HCT116 (cell line): ENCODE results near the gene DPM2. TPM values are rescaled to one million over a fixed set of nuclear protein-coding genes. Genes with fewer than 3 reads are reported as not detected.
A peak's percentile ranks its signal among the peaks of the same experiment; 100 is the strongest.

Experiments used
- ATAC-seq: fragments of 200-7000 bp; cut with Tn5 transposase; 2 replicates; pipeline ENCODE4 v1.9.1; 2020; ENCODE audit warnings: mild to moderate bottlenecking, moderate library complexity
- BruUV-seq: library from RNA; stranded (reverse); fragments of 400-500 nt; replicated peaks from 2 replicates; lab custom pipeline; 2021; lab: Mats Ljungman, UMichigan
- CTCF ChIA-PET: fragments of 300-600 bp; sonication (Branson Sonifier 250); formaldehyde crosslinking; loops from one replicate; lab custom pipeline; 2021; ENCODE audit warnings: antibody characterized with exemption; lab: Charles Lee
- POLR2A ChIA-PET: fragments of 300-600, 350-600 bp; sonication (Branson Sonifier 250); formaldehyde crosslinking; loops from one replicate; lab custom pipeline; 2021; ENCODE audit warnings: antibody characterized with exemption; lab: Charles Lee
- RAD21 ChIA-PET, 2 experiments: fragments of 300-600 bp; sonication (Branson Sonifier 250); formaldehyde crosslinking; loops; one replicate each; lab custom pipeline; 2023; ENCODE audit warnings: low total read pairs in 2 of 2; ENCODE audit not compliant: uncharacterized antibody in 2 of 2, unreplicated experiment in 2 of 2, low non-redundant PET in 1 of 2; lab: Charles Lee
- DNase-seq: peaks from one replicate; pipeline ENCODE4 v3.0.0-alpha.2; 2010; ENCODE audit warnings: low read depth, low spot score
- H2AFZ ChIP-seq: fragments of 200-600 bp; shearing (Covaris generic), sonication (generic); 2 replicates; pipeline ENCODE4 v1.6.1; 2017; ENCODE audit warnings: low read depth, mixed run types, mixed read lengths, antibody characterized with exemption, low read length; ENCODE audit not compliant: poor library complexity, severe bottlenecking
- H3K27ac ChIP-seq: 2 replicates; pipeline ENCODE4 v1.5.1; 2012; ENCODE audit warnings: low read depth, low read length
- H3K27me3 ChIP-seq: fragments of 200-600 bp; sonication (generic); 2 replicates; pipeline ENCODE4 v1.6.1; 2016; ENCODE audit warnings: mixed run types, low read length, mixed read lengths; ENCODE audit not compliant: insufficient read depth
- H3K36me3 ChIP-seq, 2 experiments: fragments of 200-500 bp in 1 of 2; fragments of 200-600 bp in 1 of 2; sonication (Bioruptor generic) in 1 of 2; sonication (generic) in 1 of 2; 2 replicates each; pipeline versions ENCODE4 v1.5.1 to v1.6.1; 2014 to 2016; ENCODE audit warnings: low read length in 2 of 2, inconsistent platforms in 1 of 2, mixed read lengths in 1 of 2, mixed run types in 1 of 2; ENCODE audit not compliant: insufficient read depth in 2 of 2, control insufficient read depth in 1 of 2
- H3K4me1 ChIP-seq, 2 experiments: fragments of 200-600 bp in 1 of 2; sonication (generic) in 1 of 2; 2 replicates each; pipeline versions ENCODE4 v1.5.1 to v1.6.1; 2012 to 2017; ENCODE audit warnings: low read length in 2 of 2, inconsistent platforms in 1 of 2, mild to moderate bottlenecking in 1 of 2, mixed read lengths in 1 of 2, mixed run types in 1 of 2, moderate library complexity in 1 of 2; ENCODE audit not compliant: insufficient read depth in 2 of 2, control insufficient read depth in 1 of 2
- H3K4me2 ChIP-seq: fragments of 200-600 bp; sonication (generic); 2 replicates; pipeline ENCODE4 v1.6.1; 2017; ENCODE audit warnings: mixed run types, low read length, mixed read lengths
- H3K4me3 ChIP-seq, 2 experiments: fragments of 200-600 bp in 1 of 2; sonication (generic) in 1 of 2; replicated peaks in 1 of 2; 2 replicates each; pipeline ENCODE4 v1.5.1; 2011 to 2016; ENCODE audit warnings: low read length in 2 of 2, control low read depth in 1 of 2, low read depth in 1 of 2, mild to moderate bottlenecking in 1 of 2, mixed read lengths in 1 of 2, mixed run types in 1 of 2
- H3K79me2 ChIP-seq: fragments of 200-600 bp; sonication (generic); 2 replicates; pipeline ENCODE4 v1.6.1; 2017; ENCODE audit warnings: mild to moderate bottlenecking, mixed run types, low read length, moderate library complexity, mixed read lengths; ENCODE audit not compliant: insufficient read depth
- H3K9ac ChIP-seq: fragments of 200-600 bp; sonication (generic); 2 replicates; pipeline ENCODE4 v1.6.1; 2016; ENCODE audit warnings: low read length, mixed read lengths
- H3K9me2 ChIP-seq: fragments of 200-600 bp; sonication (generic), shearing (Covaris generic); 2 replicates; pipeline ENCODE4 v1.6.1; 2017; ENCODE audit warnings: mixed run types, mild to moderate bottlenecking, moderate library complexity; ENCODE audit not compliant: insufficient read depth
- H3K9me3 ChIP-seq, 2 experiments: fragments of 200-500 bp in 1 of 2; fragments of 200-600 bp in 1 of 2; sonication (Bioruptor generic) in 1 of 2; sonication (generic) in 1 of 2; 2 replicates each; pipeline ENCODE4 v1.6.1; 2014 to 2017; ENCODE audit warnings: low read length in 2 of 2, mixed read lengths in 2 of 2, inconsistent platforms in 1 of 2, low read depth in 1 of 2, mild to moderate bottlenecking in 1 of 2, mixed run types in 1 of 2, moderate library complexity in 1 of 2; ENCODE audit not compliant: control insufficient read depth in 1 of 2, insufficient read depth in 1 of 2
- H4K20me1 ChIP-seq: fragments of 200-600 bp; sonication (generic), shearing (Covaris generic); 2 replicates; pipeline ENCODE4 v1.6.1; 2017; ENCODE audit warnings: mixed run types, mild to moderate bottlenecking, moderate library complexity; ENCODE audit not compliant: insufficient read depth
- ATF3 ChIP-seq: IDR thresholded peaks from 2 replicates; pipeline ENCODE4 v1.6.1; 2012
- CBX3 ChIP-seq: IDR thresholded peaks from 2 replicates; pipeline ENCODE4 v1.6.1; 2012; ENCODE audit warnings: low read depth
- CEBPB ChIP-seq: IDR thresholded peaks from 2 replicates; pipeline ENCODE4 v1.6.1; 2012; ENCODE audit warnings: low read depth
- CTCF ChIP-seq, 3 experiments: fragments of 200-600 bp in 1 of 3; sonication (generic) in 1 of 3; IDR thresholded peaks in 2 of 3; conservative IDR thresholded peaks in 1 of 3; 2 replicates each; pipeline ENCODE4 v1.5.1; 2012 to 2017; ENCODE audit warnings: low read depth in 2 of 3, low read length in 2 of 3, antibody characterized with exemption in 1 of 3, borderline replicate concordance in 1 of 3, control low read depth in 1 of 3, mild to moderate bottlenecking in 1 of 3, mixed read lengths in 1 of 3, mixed run types in 1 of 3, moderate library complexity in 1 of 3; ENCODE audit not compliant: insufficient read depth in 1 of 3
- EGR1 ChIP-seq: IDR thresholded peaks from 2 replicates; pipeline ENCODE4 v1.6.1; 2012; ENCODE audit warnings: low read depth
- EZH2phosphoT487 ChIP-seq: fragments of 200-600 bp; IDR thresholded peaks from 2 replicates; pipeline ENCODE4 v1.6.1; 2018; ENCODE audit warnings: antibody characterized with exemption, borderline replicate concordance
- FOSL1 ChIP-seq: IDR thresholded peaks from 2 replicates; pipeline ENCODE4 v1.6.1; 2012; ENCODE audit warnings: low read depth
- JUND ChIP-seq: IDR thresholded peaks from 2 replicates; pipeline ENCODE4 v1.6.1; 2012
- MAX ChIP-seq: IDR thresholded peaks from 2 replicates; pipeline ENCODE4 v1.6.1; 2012
- POLR2A ChIP-seq: IDR thresholded peaks from 2 replicates; pipeline ENCODE4 v1.7.0; 2011; ENCODE audit warnings: borderline replicate concordance; ENCODE audit not compliant: insufficient read depth, insufficient read length; ENCODE audit errors: extremely low read depth
- REST ChIP-seq: IDR thresholded peaks from 2 replicates; pipeline ENCODE4 v1.6.1; 2012; ENCODE audit warnings: low read depth
- SIN3A ChIP-seq: IDR thresholded peaks from 2 replicates; pipeline ENCODE4 v1.6.1; 2012; ENCODE audit warnings: low read depth
- TCF7L2 ChIP-seq: IDR thresholded peaks from 2 replicates; pipeline ENCODE4 v1.7.0; 2011; ENCODE audit warnings: borderline replicate concordance, inconsistent platforms; ENCODE audit not compliant: insufficient read depth, insufficient read length; ENCODE audit errors: extremely low read depth
- YY1 ChIP-seq: IDR thresholded peaks from 2 replicates; pipeline ENCODE4 v1.6.1; 2011; ENCODE audit warnings: low read length, low read depth, moderate library complexity, mild to moderate bottlenecking; ENCODE audit not compliant: insufficient replicate concordance; ENCODE audit errors: extremely low read depth
- ZBTB33 ChIP-seq: IDR thresholded peaks from 2 replicates; pipeline ENCODE4 v1.6.1; 2011; ENCODE audit warnings: mild to moderate bottlenecking, low read length, moderate library complexity; ENCODE audit not compliant: insufficient replicate concordance; ENCODE audit errors: extremely low read depth
- ZFX ChIP-seq: fragments of 450-650 bp; IDR thresholded peaks from 2 replicates; pipeline ENCODE4 v1.6.1; 2017
- ZNF274 ChIP-seq: fragments of 200-500 bp; sonication (Bioruptor generic); IDR thresholded peaks from 2 replicates; pipeline ENCODE4 v1.6.1; 2014; ENCODE audit warnings: mild to moderate bottlenecking, low read depth, low read length, inconsistent platforms
- intact Hi-C: fragments of 100-400 bp; cut with micrococcal nuclease; formaldehyde crosslinking; loops from 2 replicates; pipeline ENCODE4 v1.10.0; 2022
- total RNA-seq: library from RNA; stranded (reverse); gene quantifications from one replicate; pipeline ENCODE4 v1.2.1, GENCODE V29; 2021; ENCODE audit not compliant: unreplicated experiment

DPM2 gene
- total RNA-seq, 1 experiment from 2014 or later: 54.6 TPM

- RAD21 ChIA-PET: interaction anchor here in 1 of 2 experiments (0.6 to 1.0 kb wide), 2 partner anchors 8 to 48 kb away, joined by 3 to 5 read pairs; no protein-coding TSS in a partner anchor
- peak overlapping the region in 1 of 2 experiments; percentile 85; a peak in 1 of 4 replicates for H3K4me3 ChIP-seq
- TF ChIP-seq MAX (no peak), CBX3 (no peak), ZNF274 (no peak), TCF7L2 (no peak), ZBTB33 (no peak), CTCF (IDR thresholded peaks at IDR 0.05 in 2 of 3, conservative IDR thresholded peaks at IDR 0.05 in 1 of 3; ENCODE audit: borderline replicate concordance in 1 of 3, insufficient read depth in 1 of 3, low read depth in 2 of 3, low read length in 2 of 3) (no peak), YY1 (no peak), CEBPB (no peak), EZH2phosphoT487 (no peak), REST (no peak), FOSL1 (no peak), ATF3 (no peak), SIN3A (no peak), POLR2A (no peak), EGR1 (no peak), ZFX (no peak), JUND (no peak)
- H3K9me2 ChIP-seq: no peaks in the 10 kb centered on the region
- no peaks in the 10 kb centered on the region for H3K9me3 ChIP-seq
- peak overlapping the region; percentile 68 for H3K9ac ChIP-seq
- no peak overlapping the region for H2AFZ ChIP-seq
- no peak for DNase-seq
- no peak for ATAC-seq
- H3K27ac ChIP-seq: peak overlapping the region; percentile 96
- H3K4me2 ChIP-seq: peak overlapping the region; percentile 79
- CTCF ChIA-PET: interaction anchor here (0.9 to 1.7 kb wide), 4 partner anchors 12 to 196 kb away, joined by 3 to 8 read pairs (median 3); partner anchors contain the start of genes AK1 and TOR2A
- H4K20me1 ChIP-seq: no peaks in the 10 kb centered on the region
- intact Hi-C loops: loop anchor here (2.0 to 5.0 kb wide), 3 partner anchors 115 to 355 kb away; partner anchors contain the start of genes CDK9 and FPGS
- peaks cover 0 to 7% of the 10 kb centered on the region in 2 experiments; a peak in 2 of 4 replicates for H3K36me3 ChIP-seq
- peaks cover 16% of the 10 kb centered on the region for H3K79me2 ChIP-seq
- POLR2A ChIA-PET: interaction anchor here (0.9 to 1.2 kb wide), 6 partner anchors 9 to 147 kb away, joined by 3 to 4 read pairs (median 4); no protein-coding TSS in a partner anchor
- no peaks in the 10 kb centered on the region for H3K27me3 ChIP-seq
- peaks cover 52 to 73% of the 10 kb centered on the region in 2 experiments for H3K4me1 ChIP-seq
- TSS peak; percentile 97 for BruUV-seq
Observed at GRCh38 chr9:127917603-127918002, 20.1 kb downstream of the DPM2 start.
